ENCODE results near the gene PACRGL. TPM values are rescaled to one million over a fixed set of nuclear protein-coding genes. Genes with fewer than 3 reads are reported as not detected.

Gene PACRGL
- total and polyA plus RNA-seq, 2 donors from 2014 or later: 11.3 to 22.4 TPM

GRCh38 chr4:20696815-20697214 is 3.4 kb upstream of the PACRGL start:
- peaks cover 0 to 6% (median 3%) of the 10 kb centered on the region in 3 donors for H3K4me1 ChIP-seq (ENCODE audit: control insufficient read depth in 2 of 3, insufficient read depth in 2 of 3, low read depth in 1 of 3, low read length in 3 of 3)
- DNase-seq (no peak), FAIRE-seq (no peak)
- TF ChIP-seq CTCF (IDR thresholded peaks at IDR 0.05; ENCODE audit: borderline replicate concordance, extremely low read depth, insufficient read depth): no peak
- no peak overlapping the region for H3K4me3 ChIP-seq (ENCODE audit: low read length in 3 of 3)
- H3K9ac ChIP-seq (ENCODE audit: low read length in 3 of 3): no peak overlapping the region
- H3K36me3 ChIP-seq (ENCODE audit: control insufficient read depth in 2 of 3, insufficient read depth in 3 of 3, low read length in 3 of 3): no peaks in the 10 kb centered on the region
- H3K27ac ChIP-seq (ENCODE audit: low read depth in 2 of 2, low read length in 2 of 2): no peak overlapping the region
- intact Hi-C loops (cut with DNase I): no loop called here
- no peaks in the 10 kb centered on the region for H3K9me3 ChIP-seq (ENCODE audit: control insufficient read depth in 2 of 3, insufficient read depth in 1 of 3, low read length in 3 of 3)
- H3K27me3 ChIP-seq (ENCODE audit: control insufficient read depth, insufficient read depth, low read length): no peaks in the 10 kb centered on the region

- no peak for FAIRE-seq
- no peak overlapping the region for H3K9ac ChIP-seq (ENCODE audit: low read length in 3 of 3)
- H3K36me3 ChIP-seq (ENCODE audit: control insufficient read depth in 2 of 3, insufficient read depth in 3 of 3, low read length in 3 of 3): no peaks in the 10 kb centered on the region
- no peaks in the 10 kb centered on the region for H3K27me3 ChIP-seq (ENCODE audit: control insufficient read depth, insufficient read depth, low read length)
- H3K27ac ChIP-seq (ENCODE audit: low read depth in 2 of 2, low read length in 2 of 2): no peak overlapping the region
- H3K9me3 ChIP-seq (ENCODE audit: control insufficient read depth in 2 of 3, insufficient read depth in 1 of 3, low read length in 3 of 3): no peaks in the 10 kb centered on the region
- intact Hi-C loops (cut with DNase I): no loop called here
- TF ChIP-seq CTCF (IDR thresholded peaks at IDR 0.05; ENCODE audit: borderline replicate concordance, extremely low read depth, insufficient read depth): no peak
- H3K4me3 ChIP-seq (ENCODE audit: low read length in 3 of 3): no peak overlapping the region
- DNase-seq: no peak
- H3K4me1 ChIP-seq (ENCODE audit: control insufficient read depth in 2 of 3, insufficient read depth in 2 of 3, low read depth in 1 of 3, low read length in 3 of 3): peaks cover 0 to 6% (median 3%) of the 10 kb centered on the region in 3 donors
Observed at GRCh38 chr4:20698382-20698781, 1.9 kb upstream of the PACRGL start.

GRCh38 chr4:20698820-20699219 is 1.4 kb upstream of the PACRGL start:
- H3K27me3 ChIP-seq (ENCODE audit: control insufficient read depth, insufficient read depth, low read length): no peaks in the 10 kb centered on the region
- no peak overlapping the region for H3K27ac ChIP-seq (ENCODE audit: low read depth in 2 of 2, low read length in 2 of 2)
- no peak overlapping the region for H3K9ac ChIP-seq (ENCODE audit: low read length in 3 of 3)
- intact Hi-C loops (cut with DNase I): no loop called here
- no peaks in the 10 kb centered on the region for H3K36me3 ChIP-seq (ENCODE audit: control insufficient read depth in 2 of 3, insufficient read depth in 3 of 3, low read length in 3 of 3)
- H3K9me3 ChIP-seq (ENCODE audit: control insufficient read depth in 2 of 3, insufficient read depth in 1 of 3, low read length in 3 of 3): no peaks in the 10 kb centered on the region
- H3K4me3 ChIP-seq (ENCODE audit: low read length in 3 of 3): no peak overlapping the region
- peak in 1 of 5 donors; percentile 9 for DNase-seq
- no peak for TF ChIP-seq CTCF (IDR thresholded peaks at IDR 0.05; ENCODE audit: borderline replicate concordance, extremely low read depth, insufficient read depth)
- H3K4me1 ChIP-seq (ENCODE audit: control insufficient read depth in 2 of 3, insufficient read depth in 2 of 3, low read depth in 1 of 3, low read length in 3 of 3): peaks cover 0 to 6% (median 3%) of the 10 kb centered on the region in 3 donors
- FAIRE-seq: no peak

GRCh38 chr4:20711335-20711734 is 11.1 kb downstream of the PACRGL start:
- intact Hi-C loops (cut with DNase I): no loop called here
- Histone ChIP-seq H3K27ac (ENCODE audit: low read depth in 2 of 2, low read length in 2 of 2) (no peak overlapping the region), H3K27me3 (ENCODE audit: control insufficient read depth, insufficient read depth, low read length) (no peaks in the 10 kb centered on the region), H3K9ac (ENCODE audit: low read length in 3 of 3) (no peak overlapping the region), H3K9me3 (ENCODE audit: control insufficient read depth in 2 of 3, insufficient read depth in 1 of 3, low read length in 3 of 3) (no peaks in the 10 kb centered on the region), H3K4me1 (ENCODE audit: control insufficient read depth in 2 of 3, insufficient read depth in 2 of 3, low read depth in 1 of 3, low read length in 3 of 3) (no peaks in the 10 kb centered on the region), H3K36me3 (ENCODE audit: control insufficient read depth in 2 of 3, insufficient read depth in 3 of 3, low read length in 3 of 3) (peaks cover 2 to 23% (median 12%) of the 10 kb centered on the region in 3 donors), H3K4me3 (ENCODE audit: low read length in 3 of 3) (no peak overlapping the region)
- FAIRE-seq: no peak
- no peak for DNase-seq
- TF ChIP-seq CTCF (IDR thresholded peaks at IDR 0.05; ENCODE audit: borderline replicate concordance, extremely low read depth, insufficient read depth): no peak
